Astrocyte of the hippocampus (primary cell): ENCODE results near the gene GDE1.
"Not testable (repeated sequence)": the region's sequence is repeated elsewhere in the genome, so short reads cannot be mapped to it uniquely, and the experiment has no call there.

ENCODE experiments used
- DNase-seq: peaks from one replicate; pipeline ENCODE4 v3.0.0; 2011; ENCODE audit warnings: low read depth, low spot score

The GDE1 gene

DNA sequence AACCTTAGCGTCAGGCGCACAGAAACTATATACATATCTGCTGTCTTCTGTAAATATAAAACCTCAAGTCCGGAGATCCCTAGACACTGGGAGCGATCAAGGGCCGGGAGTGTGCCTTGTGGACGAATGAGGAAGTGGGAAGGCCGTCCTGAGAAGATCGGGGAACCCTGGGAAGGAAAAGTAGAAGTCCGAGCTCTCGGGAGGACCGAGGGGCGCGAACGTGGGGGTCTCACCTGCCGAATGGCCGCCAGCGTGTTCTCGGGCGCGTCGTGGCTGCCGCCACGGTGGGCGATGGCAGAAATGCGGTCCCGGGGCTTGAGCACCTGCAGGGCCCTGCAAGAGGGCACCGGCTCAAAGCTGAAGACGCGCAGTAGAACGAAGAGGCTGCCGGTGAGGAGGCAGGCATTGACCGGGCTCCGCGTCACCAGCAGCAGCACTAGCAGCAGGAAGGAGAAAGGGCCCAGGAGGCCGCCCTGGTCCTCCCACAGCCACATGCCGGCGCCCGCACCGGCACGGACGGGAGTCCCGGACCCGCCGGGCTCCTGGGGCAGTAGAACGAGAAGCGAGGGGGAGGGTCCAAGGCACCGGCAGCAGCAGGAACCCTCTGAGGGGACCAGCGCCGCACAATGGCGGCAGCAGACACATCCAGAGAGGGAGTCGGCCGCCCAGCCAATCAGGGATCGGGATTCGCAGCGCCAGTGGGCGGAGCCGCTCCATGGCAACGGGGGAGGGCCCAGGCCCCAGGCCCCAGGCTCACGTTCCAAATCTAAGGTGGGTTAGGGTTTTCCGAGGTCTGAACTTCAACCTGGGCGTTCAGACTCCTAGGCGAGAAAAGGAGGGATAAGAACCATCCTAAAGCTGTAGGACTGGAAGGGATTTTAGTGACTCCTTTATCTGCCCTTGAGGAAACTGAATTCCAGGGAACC, at the start of gene GDE1:
Gene GDE1 (minus strand): TSS at position 628 of the 926 bp plus-strand sequence. CDS start 134 bp downstream, at position 494.
- peak; percentile 97 for DNase-seq

GRCh38 chr16:19567560-19567959, 45.7 kb upstream of the GDE1 start:
- DNase-seq, result no peak

DNA sequence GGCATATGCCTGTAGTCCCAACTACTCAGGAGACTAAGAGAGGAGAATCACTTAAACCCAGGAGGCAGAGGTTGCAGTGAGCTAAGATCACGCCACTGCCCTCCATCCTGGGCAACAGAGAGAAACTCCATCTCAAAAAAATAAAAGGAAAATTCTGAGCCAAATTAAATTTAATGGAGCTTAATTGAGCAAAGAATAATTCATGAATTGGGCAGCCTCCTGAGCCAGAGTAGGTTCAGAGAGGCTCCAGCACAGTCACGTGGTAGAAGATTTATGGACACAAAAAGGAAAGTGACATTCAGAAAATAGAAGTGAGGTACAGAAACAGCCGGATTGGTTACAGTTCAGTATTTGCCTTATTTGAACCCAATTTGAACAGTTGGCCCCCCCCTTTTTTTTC, 44.5 kb upstream of the GDE1 start:
- DNase-seq, result no peak

DNA sequence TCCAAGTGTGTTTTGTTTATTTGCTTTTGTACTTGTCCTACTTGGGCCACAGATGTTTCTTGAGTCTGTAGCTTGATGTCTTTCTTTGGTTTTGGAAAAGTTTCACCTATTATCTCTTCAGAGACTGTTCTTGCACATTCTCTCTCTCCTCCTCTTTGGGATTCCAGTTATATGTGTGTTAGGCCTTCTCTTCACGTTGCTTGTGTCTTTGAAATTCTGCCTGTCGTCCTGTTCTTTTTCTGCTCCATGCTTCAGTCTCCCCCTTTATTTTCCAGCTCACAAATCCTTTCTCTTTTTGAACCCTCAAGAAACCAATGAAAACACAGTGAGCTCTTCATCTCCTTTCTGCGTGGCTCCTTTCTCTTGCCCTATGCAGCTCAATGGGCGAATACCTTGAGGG, 41.5 kb upstream of the GDE1 start:
- no peak for DNase-seq

GRCh38 chr16:19560078-19560477, 38.2 kb upstream of the GDE1 start:
- no peak for DNase-seq

DNA sequence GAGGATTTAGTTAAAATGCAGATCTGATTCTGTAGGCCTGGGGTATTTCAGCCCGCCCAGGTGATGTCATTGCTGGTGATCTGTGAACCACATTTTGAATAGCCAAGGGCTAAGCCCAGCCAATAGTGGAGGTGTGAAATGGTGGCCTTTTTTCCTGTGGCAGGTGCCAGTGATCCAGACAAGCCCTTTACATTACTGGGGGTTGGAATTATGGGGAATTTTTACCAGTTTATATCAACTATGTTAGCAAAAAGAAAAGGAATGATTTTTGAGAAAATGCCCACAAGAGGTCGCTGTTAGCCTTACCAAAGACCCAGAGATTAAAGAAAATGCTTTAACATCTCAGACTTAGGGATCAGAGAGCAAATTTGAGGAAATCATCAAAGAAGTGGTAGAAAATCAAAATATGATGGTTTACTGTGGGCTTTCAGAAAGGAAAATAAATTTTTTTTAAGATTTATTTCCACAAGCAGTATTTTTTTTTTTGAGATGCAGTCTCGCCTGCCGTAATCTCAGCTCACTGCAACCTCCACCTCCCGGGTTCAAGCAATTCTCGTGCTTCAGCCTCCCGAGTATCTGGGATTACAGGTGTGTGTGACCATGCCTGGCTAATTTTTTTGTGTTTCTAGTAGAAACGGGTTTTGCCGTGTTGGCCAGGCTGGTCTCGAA, 37.5 kb upstream of the GDE1 start:
- peak; percentile 76 for DNase-seq

GRCh38 chr16:19555938-19556771, 34.3 kb upstream of the GDE1 start:
- DNase-seq, result no peak

DNA sequence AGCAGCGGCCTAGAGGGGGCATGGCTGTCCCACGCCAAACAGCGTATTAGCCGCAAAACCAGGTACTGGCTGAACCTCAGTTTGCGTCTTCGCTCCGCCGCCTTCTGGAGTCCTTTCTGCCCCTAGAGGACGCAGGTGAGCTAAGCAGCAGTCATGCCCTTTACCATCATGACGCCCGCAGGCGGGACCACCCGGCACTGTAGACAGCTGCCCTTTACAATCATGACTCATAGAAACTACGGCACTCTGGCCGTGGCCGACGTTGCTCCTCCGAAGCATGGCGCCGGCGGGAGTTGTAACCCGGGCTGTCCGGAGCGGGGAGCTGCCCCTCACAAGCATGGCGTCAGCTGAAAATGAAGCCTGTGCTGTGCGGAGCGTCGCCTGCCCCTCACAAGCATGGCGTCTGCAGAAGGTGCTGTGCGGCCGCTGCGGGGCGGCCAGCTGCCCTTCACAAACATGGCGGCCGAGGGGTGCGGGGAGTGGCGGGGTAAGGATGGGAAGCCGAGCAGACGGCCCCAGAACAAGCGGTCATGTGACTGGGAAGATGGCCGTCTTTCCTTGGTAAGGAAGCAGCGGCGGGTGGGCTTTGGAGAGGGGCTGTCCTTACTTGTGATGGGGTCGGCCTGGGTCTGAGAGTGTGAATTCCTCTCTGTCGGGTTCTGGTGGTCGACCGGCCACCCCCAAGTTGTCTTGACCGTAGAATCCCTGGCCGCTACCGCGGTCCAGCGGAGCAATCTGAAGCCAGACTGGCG, 33.5 kb upstream of the GDE1 start, which contains the start of gene VPS35L:
Gene VPS35L (plus strand): TSS at position 518 of the 752 bp plus-strand sequence. CDS start 27 bp downstream, at position 545.
- peak; percentile 100 for DNase-seq

DNA sequence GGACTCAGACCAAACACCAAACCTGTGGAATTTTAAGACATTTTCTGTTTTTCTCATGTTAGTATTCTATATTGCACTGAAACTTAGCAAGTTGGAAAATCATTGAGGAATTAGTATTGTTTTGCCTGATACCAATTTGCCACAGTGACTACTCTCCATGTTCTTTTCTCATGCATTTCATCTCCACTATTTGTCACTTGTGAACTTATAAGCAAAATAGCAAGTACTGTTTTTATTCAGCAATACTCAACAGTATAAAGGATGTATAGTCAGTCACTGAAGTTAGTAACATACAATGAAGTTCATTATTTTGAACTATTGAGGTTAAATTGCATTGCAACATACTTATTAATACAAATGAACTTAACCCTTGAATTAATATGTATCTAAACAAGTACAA, 27.8 kb upstream of the GDE1 start:
- DNase-seq, result no peak

- no peak for DNase-seq
Measured at GRCh38 chr16:19548144-19548543, 26.2 kb upstream of the GDE1 start.

GRCh38 chr16:19543278-19543996, 21.5 kb upstream of the GDE1 start:
- not testable (repeated sequence) for DNase-seq

GRCh38 chr16:19542138-19542821, 20.4 kb upstream of the GDE1 start:
- no peak for DNase-seq

GRCh38 chr16:19540241-19540970, 18.5 kb upstream of the GDE1 start:
- DNase-seq, result no peak

DNA sequence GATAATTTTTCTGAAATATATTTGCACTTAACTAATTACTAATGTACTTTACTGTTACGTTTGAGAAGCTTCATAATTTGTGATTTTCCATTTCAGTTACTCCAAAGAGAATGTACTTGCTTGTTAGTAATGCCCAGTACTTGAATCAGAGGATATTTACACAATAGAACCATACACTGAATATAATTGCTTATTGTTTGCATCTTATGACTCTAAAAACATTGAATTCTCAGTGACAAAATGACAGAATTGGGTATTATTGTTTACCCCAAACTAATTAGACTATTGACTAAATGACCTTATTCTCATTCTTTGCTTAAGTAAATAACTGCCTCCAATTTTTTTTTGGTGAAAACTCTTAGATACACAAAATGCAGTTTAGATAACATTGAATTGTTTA, 10.7 kb upstream of the GDE1 start:
- DNase-seq, result no peak

DNA sequence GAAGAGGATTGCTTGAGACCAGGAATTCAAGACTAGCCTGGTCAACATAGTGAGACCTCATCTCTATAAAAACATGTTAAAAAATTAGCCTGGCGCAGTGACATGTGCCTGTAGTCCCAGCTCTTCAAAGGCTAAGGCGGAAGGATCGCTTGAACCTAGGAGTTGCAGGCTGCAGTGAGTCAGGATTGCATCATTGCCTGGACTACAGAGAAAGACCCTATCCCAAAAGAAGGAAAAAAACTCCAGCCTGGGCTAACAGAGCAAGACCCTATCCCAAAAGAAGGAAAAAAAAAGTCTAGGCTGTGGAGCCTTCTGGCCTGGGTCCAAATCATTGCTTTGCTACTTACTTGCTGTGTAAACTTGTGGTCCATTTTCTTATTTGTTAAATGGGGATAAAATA, 6.8 kb upstream of the GDE1 start:
- no peak for DNase-seq

DNA sequence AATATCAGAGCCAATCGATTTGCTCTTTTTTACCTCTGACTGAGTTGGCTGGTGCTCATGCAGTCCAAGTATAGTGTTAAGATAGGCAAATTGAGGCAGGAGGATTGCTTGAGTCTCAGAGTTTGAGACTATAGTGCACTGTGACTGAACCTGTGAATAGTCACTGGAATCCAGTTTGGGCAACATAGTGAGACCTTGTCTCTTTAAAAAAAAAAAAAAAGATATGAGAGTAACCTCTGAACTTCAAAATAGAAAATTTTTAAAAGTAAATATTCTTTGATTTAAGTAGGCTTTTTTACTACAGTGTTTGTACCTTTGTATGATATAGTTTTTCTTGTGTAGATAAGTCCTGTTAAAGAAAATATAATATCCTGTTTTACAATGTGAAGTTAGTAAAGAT, 5.3 kb upstream of the GDE1 start:
- no peak for DNase-seq

GRCh38 chr16:19525385-19525723, 3.5 kb upstream of the GDE1 start:
- no peak for DNase-seq

- peak; percentile 19 for DNase-seq
Measured at GRCh38 chr16:19524616-19525384, 2.9 kb upstream of the GDE1 start.

DNA sequence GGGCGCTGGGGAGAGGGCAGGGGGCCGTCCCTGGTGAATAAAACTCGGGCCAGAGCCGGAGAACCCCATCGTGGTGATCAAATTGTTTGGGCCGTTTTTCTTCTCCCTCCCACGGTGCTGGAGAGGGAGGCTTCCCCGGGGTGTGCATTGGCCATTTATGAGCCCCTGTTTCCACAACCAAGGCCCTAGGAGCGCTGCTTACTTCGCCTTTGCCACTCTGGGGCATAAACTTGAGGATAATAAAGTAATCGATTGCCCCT, 2.4 kb upstream of the GDE1 start:
- DNase-seq, result no peak
